HCT116 (cell line): Measurements from ENCODE around the gene PTCD1. TPM values are rescaled to one million over a fixed set of nuclear protein-coding genes. Genes with fewer than 3 reads are reported as not detected.

Experiments
- ATAC-seq: fragments of 200-7000 bp; cut with Tn5 transposase; 2 replicates; pipeline ENCODE4 v1.9.1; 2020; ENCODE audit warnings: mild to moderate bottlenecking, moderate library complexity
- BruUV-seq: library from RNA; stranded (reverse); fragments of 400-500 nt; replicated peaks from 2 replicates; lab custom pipeline; 2021; lab: Mats Ljungman, UMichigan
- CTCF ChIA-PET: fragments of 300-600 bp; sonication (Branson Sonifier 250); formaldehyde crosslinking; loops from one replicate; lab custom pipeline; 2021; ENCODE audit warnings: antibody characterized with exemption; lab: Charles Lee
- POLR2A ChIA-PET: fragments of 300-600, 350-600 bp; sonication (Branson Sonifier 250); formaldehyde crosslinking; loops from one replicate; lab custom pipeline; 2021; ENCODE audit warnings: antibody characterized with exemption; lab: Charles Lee
- RAD21 ChIA-PET, 2 experiments: fragments of 300-600 bp; sonication (Branson Sonifier 250); formaldehyde crosslinking; loops; one replicate each; lab custom pipeline; 2023; ENCODE audit warnings: low total read pairs in 2 of 2; ENCODE audit not compliant: uncharacterized antibody in 2 of 2, unreplicated experiment in 2 of 2, low non-redundant PET in 1 of 2; lab: Charles Lee
- DNase-seq: peaks from one replicate; pipeline ENCODE4 v3.0.0-alpha.2; 2010; ENCODE audit warnings: low read depth, low spot score
- H2AFZ ChIP-seq: fragments of 200-600 bp; shearing (Covaris generic), sonication (generic); 2 replicates; pipeline ENCODE4 v1.6.1; 2017; ENCODE audit warnings: low read depth, mixed run types, mixed read lengths, antibody characterized with exemption, low read length; ENCODE audit not compliant: poor library complexity, severe bottlenecking
- H3K27ac ChIP-seq: 2 replicates; pipeline ENCODE4 v1.5.1; 2012; ENCODE audit warnings: low read depth, low read length
- H3K27me3 ChIP-seq: fragments of 200-600 bp; sonication (generic); 2 replicates; pipeline ENCODE4 v1.6.1; 2016; ENCODE audit warnings: mixed run types, low read length, mixed read lengths; ENCODE audit not compliant: insufficient read depth
- H3K36me3 ChIP-seq, 2 experiments: fragments of 200-500 bp in 1 of 2; fragments of 200-600 bp in 1 of 2; sonication (Bioruptor generic) in 1 of 2; sonication (generic) in 1 of 2; 2 replicates each; pipeline versions ENCODE4 v1.5.1 to v1.6.1; 2014 to 2016; ENCODE audit warnings: low read length in 2 of 2, inconsistent platforms in 1 of 2, mixed read lengths in 1 of 2, mixed run types in 1 of 2; ENCODE audit not compliant: insufficient read depth in 2 of 2, control insufficient read depth in 1 of 2
- H3K4me1 ChIP-seq, 2 experiments: fragments of 200-600 bp in 1 of 2; sonication (generic) in 1 of 2; 2 replicates each; pipeline versions ENCODE4 v1.5.1 to v1.6.1; 2012 to 2017; ENCODE audit warnings: low read length in 2 of 2, inconsistent platforms in 1 of 2, mild to moderate bottlenecking in 1 of 2, mixed read lengths in 1 of 2, mixed run types in 1 of 2, moderate library complexity in 1 of 2; ENCODE audit not compliant: insufficient read depth in 2 of 2, control insufficient read depth in 1 of 2
- H3K4me2 ChIP-seq: fragments of 200-600 bp; sonication (generic); 2 replicates; pipeline ENCODE4 v1.6.1; 2017; ENCODE audit warnings: mixed run types, low read length, mixed read lengths
- H3K4me3 ChIP-seq, 2 experiments: fragments of 200-600 bp in 1 of 2; sonication (generic) in 1 of 2; replicated peaks in 1 of 2; 2 replicates each; pipeline ENCODE4 v1.5.1; 2011 to 2016; ENCODE audit warnings: low read length in 2 of 2, control low read depth in 1 of 2, low read depth in 1 of 2, mild to moderate bottlenecking in 1 of 2, mixed read lengths in 1 of 2, mixed run types in 1 of 2
- H3K79me2 ChIP-seq: fragments of 200-600 bp; sonication (generic); 2 replicates; pipeline ENCODE4 v1.6.1; 2017; ENCODE audit warnings: mild to moderate bottlenecking, mixed run types, low read length, moderate library complexity, mixed read lengths; ENCODE audit not compliant: insufficient read depth
- H3K9ac ChIP-seq: fragments of 200-600 bp; sonication (generic); 2 replicates; pipeline ENCODE4 v1.6.1; 2016; ENCODE audit warnings: low read length, mixed read lengths
- H3K9me2 ChIP-seq: fragments of 200-600 bp; sonication (generic), shearing (Covaris generic); 2 replicates; pipeline ENCODE4 v1.6.1; 2017; ENCODE audit warnings: mixed run types, mild to moderate bottlenecking, moderate library complexity; ENCODE audit not compliant: insufficient read depth
- H3K9me3 ChIP-seq, 2 experiments: fragments of 200-500 bp in 1 of 2; fragments of 200-600 bp in 1 of 2; sonication (Bioruptor generic) in 1 of 2; sonication (generic) in 1 of 2; 2 replicates each; pipeline ENCODE4 v1.6.1; 2014 to 2017; ENCODE audit warnings: low read length in 2 of 2, mixed read lengths in 2 of 2, inconsistent platforms in 1 of 2, low read depth in 1 of 2, mild to moderate bottlenecking in 1 of 2, mixed run types in 1 of 2, moderate library complexity in 1 of 2; ENCODE audit not compliant: control insufficient read depth in 1 of 2, insufficient read depth in 1 of 2
- H4K20me1 ChIP-seq: fragments of 200-600 bp; sonication (generic), shearing (Covaris generic); 2 replicates; pipeline ENCODE4 v1.6.1; 2017; ENCODE audit warnings: mixed run types, mild to moderate bottlenecking, moderate library complexity; ENCODE audit not compliant: insufficient read depth
- ATF3 ChIP-seq: IDR thresholded peaks from 2 replicates; pipeline ENCODE4 v1.6.1; 2012
- CEBPB ChIP-seq: IDR thresholded peaks from 2 replicates; pipeline ENCODE4 v1.6.1; 2012; ENCODE audit warnings: low read depth
- EZH2phosphoT487 ChIP-seq: fragments of 200-600 bp; IDR thresholded peaks from 2 replicates; pipeline ENCODE4 v1.6.1; 2018; ENCODE audit warnings: antibody characterized with exemption, borderline replicate concordance
- RAD21 ChIP-seq: IDR thresholded peaks from 2 replicates; pipeline ENCODE4 v1.6.1; 2012; ENCODE audit warnings: low read depth, mild to moderate bottlenecking
- YY1 ChIP-seq: IDR thresholded peaks from 2 replicates; pipeline ENCODE4 v1.6.1; 2011; ENCODE audit warnings: low read length, low read depth, moderate library complexity, mild to moderate bottlenecking; ENCODE audit not compliant: insufficient replicate concordance; ENCODE audit errors: extremely low read depth
- ZBTB33 ChIP-seq: IDR thresholded peaks from 2 replicates; pipeline ENCODE4 v1.6.1; 2011; ENCODE audit warnings: mild to moderate bottlenecking, low read length, moderate library complexity; ENCODE audit not compliant: insufficient replicate concordance; ENCODE audit errors: extremely low read depth
- ZNF274 ChIP-seq: fragments of 200-500 bp; sonication (Bioruptor generic); IDR thresholded peaks from 2 replicates; pipeline ENCODE4 v1.6.1; 2014; ENCODE audit warnings: mild to moderate bottlenecking, low read depth, low read length, inconsistent platforms
- intact Hi-C: fragments of 100-400 bp; cut with micrococcal nuclease; formaldehyde crosslinking; loops from 2 replicates; pipeline ENCODE4 v1.10.0; 2022
- total RNA-seq: library from RNA; stranded (reverse); gene quantifications from one replicate; pipeline ENCODE4 v1.2.1, GENCODE V29; 2021; ENCODE audit not compliant: unreplicated experiment

PTCD1 gene
- total RNA-seq, 1 experiment from 2014 or later, result 9.2 TPM

- no peak for DNase-seq
- no peaks in the 10 kb centered on the region; the same call in 1 of the 2 replicates for H3K79me2 ChIP-seq
- TF ChIP-seq CEBPB (no peak), YY1 (no peak), EZH2phosphoT487 (no peak), ATF3 (no peak), ZNF274 (no peak), ZBTB33 (no peak), RAD21 (no peak)
- H2AFZ ChIP-seq, result no peak overlapping the region
- no TSS peak for BruUV-seq
- no peaks in the 10 kb centered on the region; the same call in 1 of the 2 replicates for H4K20me1 ChIP-seq
- no peaks in the 10 kb centered on the region for H3K9me2 ChIP-seq
- ChIA-PET RAD21 (no interaction called here), POLR2A (no interaction called here), CTCF (no interaction called here)
- H3K27me3 ChIP-seq, result no peaks in the 10 kb centered on the region
- no peak for ATAC-seq
- peaks cover 0 to 16% of the 10 kb centered on the region in 2 experiments; a peak in 1 of 4 replicates for H3K4me1 ChIP-seq
- H3K9me3 ChIP-seq, result no peaks in the 10 kb centered on the region
- H3K36me3 ChIP-seq, result peaks cover 12 to 32% of the 10 kb centered on the region in 2 experiments
- H3K4me3 ChIP-seq, result no peak overlapping the region
- H3K9ac ChIP-seq, result no peak overlapping the region
- intact Hi-C loops, result no loop called here
- no peak overlapping the region for H3K4me2 ChIP-seq
- H3K27ac ChIP-seq, result no peak overlapping the region
Measured at GRCh38 chr7:99390941-99391602, 47.5 kb downstream of the PTCD1 start.
